Upper lobe of left lung (tissue), 6 donors: Measurements from ENCODE around the gene SHD. TPM values are rescaled to one million over a fixed set of nuclear protein-coding genes. Genes with fewer than 3 reads are reported as not detected.

Source experiments
- ATAC-seq, 2 donors: fragments of 200-7000 bp; cut with Tn5 transposase; one replicate each; pipeline ENCODE4 v1.9.1; 2022; ENCODE audit warnings: mild to moderate bottlenecking in 2 of 2, moderate library complexity in 2 of 2; ENCODE audit not compliant: low FRiP score in 2 of 2
- DNase-seq, 2 donors: peaks; one replicate each; pipeline ENCODE4 v3.0.0-alpha.2; 2019 to 2020
- H3K27ac ChIP-seq, 4 donors: fragments of 200-600 bp; sonication (generic); one replicate each; pipeline ENCODE4 v1.5.1; 2016 to 2019
- H3K27me3 ChIP-seq, 4 donors: fragments of 200-600 bp; sonication (generic); one replicate each; pipeline ENCODE4 v1.5.1; 2017 to 2019
- H3K36me3 ChIP-seq, 4 donors: fragments of 200-600 bp; sonication (generic); one replicate each; pipeline ENCODE4 v1.5.1; 2016 to 2019
- H3K4me1 ChIP-seq, 4 donors: fragments of 200-600 bp; sonication (generic); one replicate each; pipeline ENCODE4 v1.5.1; 2018 to 2019
- H3K4me3 ChIP-seq, 4 donors: fragments of 200-600 bp; sonication (generic); one replicate each; pipeline ENCODE4 v1.5.1; 2017 to 2019; ENCODE audit warnings: mild to moderate bottlenecking in 2 of 4, moderate library complexity in 1 of 4
- H3K9me3 ChIP-seq, 4 donors: fragments of 200-600 bp; sonication (generic); one replicate each; pipeline ENCODE4 v1.5.1; 2018 to 2019
- CTCF ChIP-seq, 6 experiments: fragments of 450-650 bp in 4 of 6; fragments of 200-600 bp in 2 of 6; sonication (generic) in 2 of 6; IDR thresholded peaks; one replicate each; pipeline ENCODE4 v1.5.1; 2016 to 2019; ENCODE audit warnings: antibody characterized with exemption in 6 of 6
- EP300 ChIP-seq, 4 donors: sonication (generic); formaldehyde crosslinking; IDR thresholded peaks; one replicate each; pipeline ENCODE4 v1.5.1; 2017; ENCODE audit warnings: antibody characterized with exemption in 4 of 4, control low read depth in 2 of 4
- POLR2A ChIP-seq, 4 donors: fragments of 450-650 bp; IDR thresholded peaks; one replicate each; pipeline ENCODE4 v1.5.1; 2016 to 2017; ENCODE audit warnings: antibody characterized with exemption in 4 of 4, mild to moderate bottlenecking in 2 of 4
- POLR2AphosphoS5 ChIP-seq, 2 donors: sonication (generic); formaldehyde crosslinking; IDR thresholded peaks; one replicate each; pipeline ENCODE4 v1.5.1; 2017; ENCODE audit warnings: antibody characterized with exemption in 2 of 2
- WGBS, 2 donors: methylation state at CpG; one replicate each; pipeline ENCODE4 v1.1.5; 2017 to 2018; 5-methylcytosine and 5-hydroxymethylcytosine counted together
- total RNA-seq, 6 donors: library from RNA; depleted of rRNA in 4 of 6; stranded (reverse); fragments of >200 nt in 4 of 6; gene quantifications; one replicate each; pipeline versions ENCODE4 v1.1.0 to v1.2.1, GENCODE V29; 2016 to 2021
- donor health status: DM: no; HTN: no; CAD: no; lungs with moderate emphysema.
- donor health status: DM: no; HTN: yes; CAD: no; lungs with severe emphysema.

SHD gene
- total RNA-seq, 6 donors from 2014 or later: 0.98 TPM; not detected in 5

GRCh38 chr19:4316956-4317355 lies 37.9 kb downstream of the SHD start:
- Histone ChIP-seq H3K4me1 (peaks cover 0 to 8% (median 4%) of the 10 kb centered on the region in 4 donors), H3K27ac (no peak overlapping the region), H3K36me3 (no peaks in the 10 kb centered on the region), H3K4me3 (no peak overlapping the region), H3K27me3 (no peaks in the 10 kb centered on the region), H3K9me3 (no peaks in the 10 kb centered on the region)
- ATAC-seq: no peak
- no peak for DNase-seq
- TF ChIP-seq POLR2A (IDR thresholded peaks at IDR 0.05): no peak
- TF ChIP-seq EP300 (IDR thresholded peaks at IDR 0.05): no peak
- no peak for TF ChIP-seq CTCF (IDR thresholded peaks at IDR 0.05)
- no peak for TF ChIP-seq POLR2AphosphoS5 (IDR thresholded peaks at IDR 0.05)
- WGBS, 2 donors: 87 to 91% methylated on average over 9 of the region's 9 CpGs

- no peaks in the 10 kb centered on the region for H3K9me3 ChIP-seq
- no peaks in the 10 kb centered on the region for H3K36me3 ChIP-seq
- no peak for DNase-seq
- H3K27ac ChIP-seq: no peak overlapping the region
- no peak for TF ChIP-seq POLR2AphosphoS5 (IDR thresholded peaks at IDR 0.05)
- ATAC-seq: no peak
- 93 to 95% methylated on average over 7 of the region's 7 CpGs for WGBS, 2 donors
- H3K4me3 ChIP-seq: no peak overlapping the region
- peaks cover 0 to 8% (median 4%) of the 10 kb centered on the region in 4 donors for H3K4me1 ChIP-seq
- no peaks in the 10 kb centered on the region for H3K27me3 ChIP-seq
These were observed 39.4 kb downstream of the SHD start for GRCh38 chr19:4318460-4318859.

- Histone ChIP-seq H3K27ac (no peak overlapping the region), H3K27me3 (no peaks in the 10 kb centered on the region), H3K4me1 (peaks cover 0 to 4% (median under 1%) of the 10 kb centered on the region in 4 donors), H3K9me3 (no peaks in the 10 kb centered on the region), H3K36me3 (no peaks in the 10 kb centered on the region), H3K4me3 (no peak overlapping the region)
- 94 to 100% methylated on average over 2 of the region's 2 CpGs for WGBS, 2 donors
- TF ChIP-seq CTCF (IDR thresholded peaks at IDR 0.05): no peak
- TF ChIP-seq POLR2AphosphoS5 (IDR thresholded peaks at IDR 0.05): no peak
- no peak for TF ChIP-seq POLR2A (IDR thresholded peaks at IDR 0.05)
- no peak for TF ChIP-seq EP300 (IDR thresholded peaks at IDR 0.05)
- DNase-seq (no peak), ATAC-seq (no peak)
These were observed 40.1 kb downstream of the SHD start for GRCh38 chr19:4319067-4319718.

- no peak for DNase-seq
- WGBS, 2 donors: 97 to 100% methylated on average over 2 of the region's 2 CpGs
- Histone ChIP-seq H3K27ac (no peak overlapping the region), H3K4me1 (no peaks in the 10 kb centered on the region), H3K27me3 (no peaks in the 10 kb centered on the region), H3K4me3 (no peak overlapping the region), H3K36me3 (no peaks in the 10 kb centered on the region), H3K9me3 (no peaks in the 10 kb centered on the region)
- no peak for ATAC-seq
- TF ChIP-seq CTCF (IDR thresholded peaks at IDR 0.05) (no peak), EP300 (IDR thresholded peaks at IDR 0.05) (no peak), POLR2AphosphoS5 (IDR thresholded peaks at IDR 0.05) (no peak), POLR2A (IDR thresholded peaks at IDR 0.05) (no peak)
These were observed 41.4 kb downstream of the SHD start for GRCh38 chr19:4320419-4320818.

- ATAC-seq: no peak
- H3K27me3 ChIP-seq: no peaks in the 10 kb centered on the region
- H3K36me3 ChIP-seq: no peaks in the 10 kb centered on the region
- H3K9me3 ChIP-seq: no peaks in the 10 kb centered on the region
- TF ChIP-seq CTCF (IDR thresholded peaks at IDR 0.05): no peak
- no peak for TF ChIP-seq POLR2AphosphoS5 (IDR thresholded peaks at IDR 0.05)
- no peak for TF ChIP-seq EP300 (IDR thresholded peaks at IDR 0.05)
- TF ChIP-seq POLR2A (IDR thresholded peaks at IDR 0.05): no peak
- 75 to 80% methylated on average over 5 to 27 of the region's 37 CpGs for WGBS, 2 donors
- peaks cover 14 to 15% (median 14%) of the 10 kb centered on the region in 4 donors for H3K4me1 ChIP-seq
- no peak overlapping the region for H3K27ac ChIP-seq
- H3K4me3 ChIP-seq: no peak overlapping the region
- peak in 1 of 2 donors; percentile 78 for DNase-seq
These were observed 44.0 kb downstream of the SHD start for GRCh38 chr19:4322942-4323665.
